GM18907 (cell line): Measurements from ENCODE around the gene RPUSD2.
"Not testable (repeated sequence)": the region's sequence is repeated elsewhere in the genome, so short reads cannot be mapped to it uniquely, and the experiment has no call there.

Experiments used
- ATAC-seq: cut with Tn5 transposase; IDR thresholded peaks from one replicate; pipeline ENCODE4 v1.9.1; 2021; ENCODE audit warnings: mild to moderate bottlenecking, moderate library complexity; ENCODE audit not compliant: unreplicated experiment

The RPUSD2 gene

GRCh38 chr15:40564591-40565332 is 4.3 kb upstream of the RPUSD2 start, which contains the start of gene CCDC32:
Gene CCDC32, minus strand, starts transcription at chr15:40565042. Its CDS starts 2,027 bp downstream, at chr15:40563015.
- peak; percentile 93 for ATAC-seq

DNA sequence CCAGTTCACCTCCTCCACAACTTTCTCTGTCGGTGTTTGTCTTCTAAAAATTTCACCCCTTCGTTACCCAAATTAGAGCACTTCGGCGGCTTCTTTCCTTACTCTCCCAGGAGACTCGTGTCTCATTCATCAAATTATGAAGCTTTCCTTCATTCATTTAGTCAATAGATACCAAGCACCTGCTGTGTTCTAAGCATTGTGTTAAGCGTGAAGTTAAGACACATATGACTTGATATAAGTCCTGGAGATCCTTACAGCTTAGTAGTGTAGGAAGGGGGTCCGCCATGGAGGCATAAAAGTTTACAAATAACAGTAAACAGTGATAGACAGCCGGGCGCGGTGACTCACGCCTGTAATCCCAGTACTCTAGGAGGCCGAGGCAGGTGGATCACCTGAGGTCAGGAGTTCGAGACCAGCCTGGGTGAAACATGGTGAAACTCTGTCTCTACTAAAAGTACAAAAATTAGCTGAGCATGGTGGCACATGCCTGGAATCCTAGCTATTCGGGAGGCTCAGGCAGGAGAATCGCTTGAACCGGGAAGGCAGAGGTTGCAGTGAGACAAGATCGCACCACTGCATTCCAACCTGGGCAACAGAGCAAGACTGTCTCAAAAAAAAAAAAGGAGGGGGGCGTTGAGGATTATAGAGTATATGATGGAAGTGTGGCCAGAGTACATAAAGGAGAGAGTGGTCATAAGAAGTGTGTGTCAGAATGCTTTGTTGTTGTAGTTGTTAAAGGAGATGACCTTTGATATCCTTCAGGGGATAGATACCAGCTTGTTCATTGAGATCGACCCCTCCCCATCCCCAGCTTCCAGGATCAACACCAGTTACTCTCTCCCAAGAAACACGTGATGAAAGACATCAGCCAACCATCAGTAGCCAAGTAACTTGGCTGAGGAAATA is 3.5 kb upstream of the RPUSD2 start:
- no peak for ATAC-seq

DNA sequence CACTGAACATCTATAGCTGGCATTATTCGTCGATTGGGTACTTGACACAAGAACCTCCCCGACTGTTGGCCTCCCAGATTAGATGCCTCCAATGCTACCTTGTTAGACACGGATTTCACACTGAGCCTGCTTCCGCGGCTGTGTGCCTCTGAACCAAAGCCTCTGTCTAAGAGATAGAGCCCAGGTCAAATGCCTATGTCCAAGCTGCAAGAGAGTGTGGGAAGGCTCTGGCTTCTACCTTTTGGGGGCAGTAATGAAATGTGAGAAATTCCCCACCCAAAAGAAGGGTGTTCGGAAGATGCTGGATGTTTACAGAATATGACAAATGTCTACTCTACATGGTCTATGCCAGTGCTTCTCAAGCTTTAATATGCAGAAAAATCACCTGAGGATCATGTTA is 2.0 kb upstream of the RPUSD2 start:
- ATAC-seq, result no peak

- ATAC-seq, result no peak
These were observed 6.0 kb downstream of the RPUSD2 start for GRCh38 chr15:40575113-40575512.

DNA sequence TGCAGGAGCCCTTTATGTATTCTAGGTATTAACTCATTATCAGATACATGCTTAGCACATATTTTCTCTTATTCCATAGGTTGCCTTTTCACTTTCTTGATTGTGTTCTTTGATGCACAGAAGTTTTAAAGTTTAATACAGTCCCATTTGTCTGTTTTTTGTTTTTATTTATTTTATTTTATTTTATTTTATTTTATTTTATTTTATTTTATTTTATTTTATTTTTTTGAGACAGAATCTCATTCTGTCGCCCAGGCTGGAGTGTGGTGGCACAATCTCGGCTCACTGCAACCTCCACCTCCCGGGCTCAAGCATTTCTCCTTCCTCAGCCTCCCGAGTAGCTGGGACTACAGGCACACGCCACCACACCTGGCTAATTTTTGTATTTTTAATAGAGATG is 7.8 kb downstream of the RPUSD2 start:
- ATAC-seq, result not testable (repeated sequence)

DNA sequence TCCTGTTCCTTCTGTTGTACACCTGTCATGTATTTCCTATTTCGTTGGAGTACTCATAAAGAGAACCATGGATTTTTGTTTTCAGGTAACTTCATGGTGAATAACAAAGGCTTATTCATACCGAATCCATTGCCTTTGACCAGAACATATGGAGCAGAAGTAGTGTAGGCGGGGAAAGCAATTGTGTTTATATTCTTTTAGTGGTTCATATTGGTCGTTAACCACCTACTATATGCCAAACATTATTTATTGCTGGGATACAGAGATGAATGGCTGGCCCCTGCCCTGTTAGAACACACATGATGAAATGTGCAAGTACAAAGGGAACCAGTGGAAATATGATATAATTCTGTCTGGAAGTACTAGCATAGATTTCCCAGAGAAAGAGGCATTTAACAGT is 9.8 kb downstream of the RPUSD2 start:
- ATAC-seq, result no peak

GRCh38 chr15:40581796-40582195 is 12.7 kb downstream of the RPUSD2 start:
- ATAC-seq, result not testable (repeated sequence)

- ATAC-seq, result no peak
These were observed 13.7 kb downstream of the RPUSD2 start for GRCh38 chr15:40582726-40583246.

DNA sequence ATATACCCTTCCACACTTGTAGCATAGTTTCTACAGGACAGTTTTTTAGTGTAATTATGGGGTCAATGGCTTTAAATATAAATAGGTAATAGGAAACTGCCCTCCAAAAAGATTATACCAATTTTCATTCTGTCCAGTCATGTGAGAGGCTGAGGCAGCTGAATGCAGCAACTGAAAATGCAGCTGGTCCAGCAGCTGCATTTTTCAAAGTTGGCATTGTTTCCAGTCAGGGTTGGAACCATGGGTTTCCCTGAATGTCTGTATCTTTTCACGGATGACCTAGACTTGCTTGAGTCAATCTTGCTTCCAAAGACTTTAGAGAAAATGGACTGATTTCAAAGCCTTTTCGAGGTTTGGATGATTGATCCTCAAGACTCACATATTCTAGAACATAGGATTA is 15.1 kb downstream of the RPUSD2 start:
- no peak for ATAC-seq

GRCh38 chr15:40590667-40591050 is 21.6 kb downstream of the RPUSD2 start:
- ATAC-seq, result no peak

GRCh38 chr15:40591389-40591788 is 22.3 kb downstream of the RPUSD2 start:
- ATAC-seq, result no peak

DNA sequence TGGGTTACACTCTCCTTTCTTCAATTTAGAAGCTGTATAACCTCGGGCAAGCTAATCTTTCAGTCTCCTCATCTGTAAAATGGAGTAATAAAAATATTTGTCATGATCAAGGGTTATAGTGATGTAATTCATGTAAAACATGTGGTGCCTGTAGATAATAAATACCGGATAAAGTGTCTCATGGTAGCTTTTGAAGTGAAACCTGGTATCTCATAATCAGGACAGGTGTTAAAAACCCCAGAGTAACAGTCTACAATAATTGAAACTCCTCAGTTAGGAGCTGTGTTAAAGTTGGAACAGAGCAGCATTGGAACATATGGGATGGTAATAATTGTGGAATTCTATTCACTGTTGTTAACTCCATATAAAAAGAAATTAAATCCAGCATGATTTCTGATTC is 24.1 kb downstream of the RPUSD2 start:
- ATAC-seq, result no peak

- ATAC-seq, result peak; percentile 76
These were observed 24.7 kb downstream of the RPUSD2 start, which contains the start of gene KNL1 for GRCh38 chr15:40593588-40594428. Gene KNL1, plus strand, starts transcription at chr15:40594249. Its CDS starts 8,683 bp downstream, at chr15:40602932.

GRCh38 chr15:40594429-40594836 is 25.3 kb downstream of the RPUSD2 start:
- ATAC-seq, result peak; percentile 49

GRCh38 chr15:40595219-40595618 is 26.1 kb downstream of the RPUSD2 start:
- ATAC-seq, result no peak

DNA sequence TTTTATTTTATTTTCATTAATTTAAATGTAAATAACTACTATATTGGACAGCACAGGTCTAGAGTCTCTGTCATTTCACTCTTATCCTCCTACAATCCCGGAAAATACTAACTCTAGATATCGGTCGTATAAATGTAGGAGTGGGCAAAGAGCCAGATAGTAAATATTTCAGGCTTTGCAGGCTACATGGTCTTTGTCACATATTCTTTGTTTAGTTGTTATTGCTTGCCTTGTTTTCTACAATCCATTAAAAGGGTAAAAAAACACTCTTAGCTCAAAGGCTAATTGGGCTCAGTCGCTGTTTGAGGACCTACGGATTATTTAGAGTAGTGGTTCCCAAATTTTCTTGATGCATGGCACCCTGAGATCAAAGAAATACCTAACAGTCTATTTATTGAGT is 26.7 kb downstream of the RPUSD2 start:
- ATAC-seq, result no peak

DNA sequence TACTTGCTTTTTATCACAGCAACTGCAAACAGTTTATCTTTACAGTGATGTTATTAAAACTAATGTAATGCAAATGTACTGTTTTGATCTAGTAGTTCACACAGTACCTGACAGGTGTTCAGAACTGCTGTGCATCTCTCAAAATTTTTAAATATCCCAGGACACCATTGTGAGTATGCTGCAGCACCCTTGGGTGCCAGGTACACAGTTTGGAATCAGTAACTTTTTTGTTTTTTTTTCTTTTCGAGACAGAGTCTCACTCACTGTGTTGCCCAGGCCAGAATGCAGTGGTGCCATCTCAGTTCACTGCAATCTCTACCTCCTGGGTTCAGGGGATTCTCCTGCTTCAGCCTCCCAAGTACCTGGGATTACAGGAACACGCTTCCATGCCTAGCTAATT is 27.9 kb downstream of the RPUSD2 start:
- ATAC-seq, result no peak

DNA sequence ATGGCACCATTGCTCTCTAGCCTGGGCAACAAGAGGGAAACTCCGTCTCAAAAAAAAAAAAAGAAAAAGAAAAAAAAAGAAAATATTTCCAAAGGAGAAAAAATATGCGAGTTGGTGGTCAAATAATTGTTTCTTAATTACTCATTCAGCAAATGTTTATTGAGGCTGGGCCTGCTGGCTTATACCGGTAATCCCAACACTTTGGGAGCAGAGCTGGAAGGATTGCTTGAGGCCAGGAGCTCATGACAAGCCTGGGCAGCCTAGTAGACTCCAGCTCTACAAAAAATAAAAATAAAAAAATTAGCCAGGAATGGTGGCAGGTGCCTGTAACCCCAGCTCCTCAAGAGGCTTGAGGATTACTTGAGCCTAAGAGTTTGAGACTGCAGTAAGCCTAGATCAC is 29.0 kb downstream of the RPUSD2 start:
- no peak for ATAC-seq

DNA sequence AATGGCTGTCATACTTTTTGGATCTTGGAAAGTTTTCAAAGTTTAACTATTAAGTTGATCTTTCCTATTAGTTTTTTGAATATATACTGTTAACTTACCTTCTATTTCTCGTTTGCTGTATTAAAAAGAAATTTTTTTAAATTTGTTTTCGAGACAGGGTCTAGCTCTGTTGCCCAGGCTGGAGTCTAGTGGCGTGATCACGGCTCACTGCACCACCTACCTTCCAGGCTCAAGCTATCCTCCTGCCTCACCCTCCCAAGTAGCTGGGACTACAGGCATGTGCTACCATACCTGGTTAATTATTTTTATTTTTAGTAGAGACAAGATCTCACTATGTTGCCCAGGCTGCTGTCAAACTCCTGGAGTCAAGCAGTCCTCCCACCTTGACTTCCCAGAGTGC is 29.6 kb downstream of the RPUSD2 start:
- ATAC-seq, result no peak

- no peak for ATAC-seq
These were observed 31.9 kb downstream of the RPUSD2 start for GRCh38 chr15:40600956-40601355.

DNA sequence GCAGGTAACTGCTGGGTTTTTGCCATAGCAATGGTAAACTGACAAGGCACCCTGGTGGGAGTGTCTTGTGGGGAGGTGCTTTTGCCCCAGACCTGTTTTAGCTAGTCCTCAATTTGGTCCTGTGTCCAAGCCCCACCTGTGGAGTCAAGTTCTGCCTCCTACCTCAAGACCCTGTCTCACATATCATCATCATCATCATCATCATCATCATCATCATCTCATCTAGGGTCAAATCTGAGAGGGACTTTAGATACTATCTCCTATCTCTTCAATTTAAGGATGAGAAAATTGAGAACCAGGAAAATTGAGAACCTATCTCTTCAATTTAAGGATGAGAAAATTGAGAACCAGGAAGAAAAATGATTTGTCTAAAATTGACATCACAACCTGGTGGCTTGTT is 34.8 kb downstream of the RPUSD2 start:
- no peak for ATAC-seq
